ENCODE measurements around the gene FERMT1.

GRCh38 chr20:6069669-6070068, 53.2 kb downstream of the FERMT1 start:
- TF ChIP-seq CTCF (conservative IDR thresholded peaks at IDR 0.05; ENCODE audit: low read length) (no peak), EZH2phosphoT487 (IDR thresholded peaks at IDR 0.05; ENCODE audit: borderline replicate concordance, low read depth, low read length) (no peak)
